ENCODE measurements around the gene GALNT18.
"Not testable (repeated sequence)": the region's sequence is repeated elsewhere in the genome, so short reads cannot be mapped to it uniquely, and the experiment has no call there.

GALNT18 gene

DNA sequence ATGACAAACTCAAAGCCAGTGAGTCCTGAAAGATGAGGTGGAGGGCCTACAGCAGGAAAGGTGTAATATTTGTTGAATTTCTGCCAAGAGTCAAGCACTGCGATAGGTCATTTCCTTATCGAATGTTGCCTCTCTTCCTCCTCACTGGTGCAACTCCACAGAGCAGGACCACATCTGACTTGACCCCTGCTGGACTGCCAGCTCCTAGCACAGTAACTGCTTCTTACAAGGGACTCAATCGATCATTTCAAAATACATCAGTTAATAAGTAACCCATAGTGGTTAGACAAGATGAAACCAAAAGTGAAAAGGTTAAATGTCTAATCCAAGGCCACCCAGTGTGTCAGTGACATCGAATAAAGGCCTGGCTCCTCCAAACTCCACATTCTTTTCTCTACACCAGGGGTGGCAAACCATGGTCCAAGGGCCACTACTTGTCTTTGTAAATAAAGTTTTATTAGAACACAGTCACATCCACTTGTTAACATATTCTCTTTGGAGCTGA, 170.3 kb downstream of the GALNT18 start:
- DNase-seq = no peak

DNA sequence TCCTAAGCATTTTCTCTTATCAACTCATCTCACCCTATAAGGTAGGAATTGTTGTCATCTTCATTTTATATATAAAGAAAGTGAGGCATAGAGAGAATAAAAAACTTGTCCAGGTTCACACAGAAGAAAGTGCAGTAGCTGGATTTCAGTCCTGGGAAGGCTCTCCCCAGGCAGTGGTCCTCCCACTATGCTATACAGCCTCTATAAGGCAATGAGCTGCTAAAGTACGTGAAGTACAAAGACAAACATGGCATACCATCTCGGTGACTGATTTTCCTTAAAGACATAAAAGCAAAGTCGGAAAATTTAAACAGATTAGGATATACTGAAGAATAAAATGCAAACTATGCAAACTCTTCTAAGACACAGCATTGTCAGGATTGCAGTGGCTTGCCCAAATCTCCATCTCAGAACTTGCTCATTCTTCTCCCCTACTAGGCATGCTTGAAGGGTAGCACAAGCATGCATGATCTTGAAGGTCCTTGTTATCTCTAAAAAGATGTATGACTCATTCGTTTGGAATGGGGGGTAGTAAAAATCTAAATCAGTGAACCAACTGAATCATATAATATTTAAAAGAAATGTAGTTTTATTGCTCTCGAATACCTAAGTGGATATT, 171.0 kb downstream of the GALNT18 start:
- DNase-seq = no peak

DNA sequence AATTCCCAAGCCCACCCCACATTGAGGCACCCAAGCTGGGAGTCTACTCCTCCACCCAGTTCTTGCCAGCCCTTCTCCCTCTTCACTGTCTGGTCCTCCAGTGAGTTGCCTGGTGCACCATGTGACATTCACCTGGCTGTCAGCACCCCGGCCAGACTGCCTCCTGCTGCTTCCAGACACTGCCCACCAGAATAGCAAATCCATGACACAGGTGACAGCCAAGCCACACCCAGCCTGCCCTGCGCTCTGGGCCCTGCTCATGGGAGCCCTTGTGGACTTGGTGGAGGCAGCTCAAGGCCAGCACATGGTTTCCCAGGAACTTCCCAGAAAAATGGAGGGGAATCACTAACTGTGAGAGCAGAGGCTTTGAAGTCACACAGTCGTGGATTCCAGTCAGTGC, 172.5 kb downstream of the GALNT18 start:
- DNase-seq = no peak

DNA sequence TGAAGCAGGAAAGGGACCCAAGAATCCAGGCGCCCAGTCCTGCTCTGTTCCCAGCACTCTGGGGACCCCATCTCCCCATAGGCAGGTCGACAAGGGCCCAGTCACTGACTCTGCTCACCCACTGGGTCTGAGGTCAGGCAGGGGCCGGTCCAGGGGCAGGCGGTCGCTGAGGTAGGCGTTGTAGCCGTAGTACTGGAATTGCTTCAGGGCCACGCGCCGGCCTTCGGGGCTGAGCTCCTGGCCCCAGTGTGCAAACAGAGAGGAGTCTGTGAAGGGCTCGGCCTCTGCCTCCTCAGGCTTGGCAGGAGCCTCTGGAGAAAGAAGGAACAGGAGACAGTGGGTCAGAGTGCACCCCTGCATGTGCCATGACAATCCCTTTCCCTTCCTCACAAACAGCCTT, 173.2 kb downstream of the GALNT18 start:
- no peak for DNase-seq

DNA sequence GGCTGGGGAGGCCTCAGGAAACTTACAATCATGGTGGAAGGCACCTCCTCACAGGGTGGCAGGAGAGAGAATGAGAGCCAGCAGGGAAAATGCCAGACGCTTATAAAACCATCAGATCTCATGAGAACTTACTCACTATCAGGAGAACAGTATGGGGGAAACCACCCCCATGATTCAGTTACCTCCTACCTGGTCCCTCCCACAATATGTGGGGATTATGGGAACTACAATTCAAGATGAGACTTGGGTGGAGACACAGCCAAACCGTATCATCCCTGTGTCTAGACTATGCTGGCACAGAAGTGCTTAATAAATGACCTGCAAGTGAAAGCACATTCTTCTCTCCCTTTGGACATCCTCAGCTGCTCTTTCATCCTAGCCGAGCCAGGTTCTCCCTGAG, 174.2 kb downstream of the GALNT18 start:
- DNase-seq = not testable (repeated sequence)

DNA sequence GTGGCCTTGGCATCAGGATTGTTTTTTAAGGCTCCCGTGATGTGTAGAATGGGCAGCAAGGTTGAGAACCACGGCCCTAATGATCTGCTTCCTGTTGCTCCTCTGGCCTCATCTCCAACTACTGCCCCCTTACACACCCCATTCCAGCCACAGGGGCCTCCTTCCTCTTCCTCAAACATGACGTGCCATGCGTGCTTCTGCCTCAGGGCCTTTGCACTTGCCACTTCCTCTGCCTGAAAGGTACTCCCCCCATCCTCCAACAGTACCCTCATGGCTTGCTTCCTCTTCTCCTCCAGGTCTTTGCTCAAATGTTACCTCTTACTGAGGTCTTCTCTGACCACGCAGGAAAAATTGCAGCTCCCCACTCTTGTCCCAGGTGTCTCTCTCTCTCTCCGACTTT, 174.8 kb downstream of the GALNT18 start:
- no peak for DNase-seq

DNA sequence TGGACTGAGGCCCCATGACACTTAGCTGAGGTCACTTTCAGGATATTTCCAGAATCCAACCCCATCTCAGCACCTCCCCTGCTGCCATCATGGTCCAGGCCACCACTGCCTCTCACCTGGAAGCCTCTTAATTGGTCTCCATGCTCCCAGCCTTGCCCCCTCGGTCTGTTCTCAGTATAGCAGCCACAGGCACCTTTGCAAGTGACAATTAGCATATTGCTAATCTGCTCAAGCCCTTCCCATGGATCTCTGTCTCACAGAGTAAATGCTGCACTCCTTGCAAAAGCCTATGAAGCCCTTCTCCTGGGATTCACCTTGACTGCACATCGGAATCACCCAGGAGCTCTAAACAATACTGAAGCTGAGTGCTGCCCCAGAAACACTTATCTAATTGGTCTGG, 175.2 kb downstream of the GALNT18 start:
- DNase-seq = no peak

DNA sequence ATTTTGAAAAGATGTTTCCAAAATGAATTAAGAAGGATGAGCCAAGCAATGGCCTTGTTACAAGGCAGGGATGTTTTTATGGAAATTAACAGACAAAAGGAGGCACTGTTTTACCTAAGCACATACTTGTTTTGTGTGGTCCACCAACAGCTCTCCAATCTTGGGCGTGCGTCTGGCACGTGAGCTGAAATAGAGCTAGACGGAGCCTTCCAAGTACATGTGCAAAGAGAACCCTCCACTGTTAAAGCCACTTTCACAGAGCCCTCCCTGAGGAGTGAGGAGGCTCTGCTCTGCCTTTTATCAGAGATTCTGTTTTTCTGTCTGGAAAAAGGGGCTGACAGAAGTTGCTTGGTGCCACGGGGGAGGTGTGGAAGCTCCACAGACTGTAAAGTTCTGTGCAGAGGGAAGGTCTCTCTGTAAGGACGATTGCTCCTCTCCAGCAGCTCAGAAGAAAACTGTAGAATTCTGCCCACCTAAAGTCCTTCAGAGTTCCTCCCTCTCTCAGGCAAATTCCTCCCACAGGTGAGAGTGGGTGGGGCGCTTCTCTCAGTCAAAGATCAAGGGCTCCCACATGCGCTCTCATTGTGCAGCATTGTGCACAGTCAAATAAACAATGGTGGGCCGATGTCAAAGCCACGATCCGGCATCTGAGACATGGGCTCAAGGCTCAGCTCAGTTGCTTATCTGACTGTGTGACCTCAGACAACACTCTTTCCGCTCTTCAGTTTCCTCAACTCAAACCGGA, 176.2 kb downstream of the GALNT18 start:
- no peak for DNase-seq

DNA sequence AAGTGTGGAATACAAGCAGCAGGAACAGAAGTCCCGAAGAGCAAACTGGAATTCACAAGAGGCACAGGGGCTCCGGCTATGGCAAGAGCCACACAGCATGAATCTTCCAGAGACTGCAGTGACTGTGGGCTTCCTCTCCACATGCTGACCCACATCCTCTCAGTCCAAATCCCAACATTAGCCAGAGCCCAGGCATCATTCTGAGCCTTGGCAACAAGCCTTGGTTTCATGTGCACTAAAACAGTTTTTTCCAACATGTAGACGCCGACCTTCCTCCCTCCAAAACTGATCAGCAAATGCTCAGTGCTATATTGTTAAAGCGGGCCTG, 177.0 kb downstream of the GALNT18 start:
- DNase-seq = no peak

DNA sequence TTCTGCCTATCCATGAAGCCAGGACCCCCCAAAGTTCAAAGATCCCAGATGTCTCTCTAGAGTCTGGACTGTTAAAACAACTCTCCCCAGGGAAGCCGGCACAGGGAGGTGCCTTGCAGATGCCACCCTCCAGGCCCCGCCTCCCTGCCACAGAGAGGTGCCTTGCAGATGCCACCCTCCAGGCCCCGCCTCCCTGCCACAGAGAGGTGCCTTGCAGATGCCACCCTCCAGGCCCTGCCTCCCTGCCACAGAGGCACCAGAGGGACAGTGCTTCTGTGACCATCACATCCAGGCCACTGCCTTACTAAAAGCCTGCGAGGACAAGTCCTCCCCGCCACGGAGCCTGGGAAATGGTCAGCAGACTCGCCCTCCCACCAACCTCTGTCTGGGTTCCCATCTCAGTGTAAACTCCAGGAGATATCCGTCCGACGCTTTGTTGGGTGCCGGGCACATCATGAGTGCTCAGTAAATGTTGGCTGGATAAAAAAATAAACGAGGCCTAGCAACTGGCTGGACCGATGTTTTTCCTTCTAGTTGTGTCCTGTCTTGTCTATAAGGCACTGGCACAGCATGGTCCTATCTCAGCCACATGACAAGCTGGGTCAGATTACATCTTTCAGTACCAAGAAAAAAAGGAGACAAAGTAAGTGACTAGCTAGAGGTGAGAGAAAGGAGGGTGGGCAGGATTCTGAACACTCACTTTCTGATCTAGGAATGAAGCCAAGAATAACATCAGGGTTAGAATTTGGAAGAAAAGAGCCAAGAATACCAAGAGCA, 177.6 kb downstream of the GALNT18 start:
- DNase-seq = no peak

DNA sequence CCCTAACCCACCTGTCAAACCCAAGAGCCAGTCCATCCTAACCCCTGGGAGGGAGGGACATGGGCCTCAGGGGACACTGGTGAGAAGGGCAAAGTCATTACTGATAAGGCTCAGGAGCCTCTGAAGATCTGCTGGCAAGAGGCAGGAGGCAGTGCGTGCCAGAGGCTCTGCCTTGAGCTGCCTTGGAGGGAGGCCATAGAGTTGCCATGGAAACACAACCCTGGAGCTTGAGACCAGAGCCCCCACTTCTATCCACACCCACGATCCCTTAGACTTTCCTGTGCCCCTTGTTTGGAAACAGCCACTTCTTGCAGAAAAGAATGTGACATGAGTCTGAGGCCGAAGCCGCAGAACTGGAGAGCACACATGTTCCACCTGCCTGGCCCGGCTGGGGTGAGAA, 179.0 kb downstream of the GALNT18 start:
- DNase-seq = no peak

DNA sequence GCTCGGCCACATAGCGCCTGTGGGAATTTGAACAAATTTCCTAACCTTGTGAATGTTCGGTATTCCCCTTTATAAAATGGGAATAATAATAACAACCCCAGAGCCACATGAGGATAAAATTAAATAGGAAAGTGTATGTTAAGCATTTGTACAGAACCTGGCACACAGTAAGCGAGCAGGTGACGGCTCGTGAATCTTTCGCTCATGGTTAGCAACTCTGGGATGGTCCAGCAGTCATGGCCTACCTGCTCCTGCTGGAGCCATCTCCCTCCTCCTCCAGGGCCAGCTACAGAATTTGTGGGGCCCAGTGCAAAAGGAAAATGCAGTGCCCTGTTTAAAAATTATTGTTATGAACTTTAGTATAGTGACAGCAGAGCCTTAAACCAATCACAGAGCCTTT, 180.3 kb downstream of the GALNT18 start:
- no peak for DNase-seq

DNA sequence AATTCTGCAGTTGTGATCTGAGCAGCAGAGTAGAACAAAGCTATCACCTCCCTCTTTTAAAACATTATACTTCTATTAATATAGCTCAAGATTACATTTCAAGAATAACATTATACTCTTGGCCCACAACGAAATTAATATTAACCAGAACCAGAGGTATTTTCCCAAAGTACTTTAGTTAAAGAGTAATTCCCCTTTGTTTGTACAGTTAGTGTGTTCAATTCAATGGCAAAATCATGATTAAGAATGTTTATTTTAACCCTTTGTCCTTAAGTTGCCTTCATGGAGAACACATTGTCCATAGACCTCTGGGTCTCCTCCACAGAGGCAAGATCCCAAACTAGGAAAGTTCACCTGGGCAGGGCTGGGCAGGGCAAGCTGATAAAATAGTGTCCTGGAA, 180.7 kb downstream of the GALNT18 start:
- DNase-seq = no peak

DNA sequence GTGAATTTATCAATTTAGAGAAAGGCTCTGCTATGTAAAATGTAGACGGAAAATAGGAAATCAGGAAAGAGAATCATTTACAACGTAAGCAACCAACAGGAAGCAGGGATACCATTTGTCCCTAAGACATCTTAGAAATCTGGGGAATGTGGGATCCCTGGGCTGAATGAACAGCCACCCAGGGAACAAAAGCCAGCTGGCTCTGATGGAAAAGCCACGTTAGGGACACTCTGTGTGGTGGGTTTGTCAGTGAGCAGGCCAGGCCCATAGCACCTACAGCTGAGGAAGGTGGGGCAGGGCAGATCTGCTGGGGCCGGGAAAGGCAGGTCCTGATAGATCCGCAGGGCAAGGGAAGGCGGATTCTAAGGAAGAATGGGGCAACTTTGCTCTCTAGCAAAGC, 181.7 kb downstream of the GALNT18 start:
- DNase-seq = no peak

DNA sequence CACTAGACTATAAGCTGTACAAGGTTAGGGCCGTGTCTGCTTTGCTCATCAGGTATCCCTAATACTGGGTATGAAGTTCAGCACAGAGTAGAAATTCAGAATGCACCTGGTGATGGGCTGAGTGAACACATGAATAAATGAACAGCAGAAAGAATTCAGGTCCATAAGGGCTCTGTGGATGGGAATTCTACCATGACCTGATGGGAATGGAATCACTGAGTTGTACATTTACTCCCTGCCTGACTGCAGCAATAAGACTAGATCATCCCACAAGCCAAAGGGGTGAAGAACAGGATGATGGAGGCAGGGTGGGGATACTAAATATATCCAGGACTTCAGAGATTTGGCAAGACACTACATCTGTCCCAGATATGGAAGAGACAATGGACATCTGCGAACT, 182.2 kb downstream of the GALNT18 start:
- DNase-seq = no peak

DNA sequence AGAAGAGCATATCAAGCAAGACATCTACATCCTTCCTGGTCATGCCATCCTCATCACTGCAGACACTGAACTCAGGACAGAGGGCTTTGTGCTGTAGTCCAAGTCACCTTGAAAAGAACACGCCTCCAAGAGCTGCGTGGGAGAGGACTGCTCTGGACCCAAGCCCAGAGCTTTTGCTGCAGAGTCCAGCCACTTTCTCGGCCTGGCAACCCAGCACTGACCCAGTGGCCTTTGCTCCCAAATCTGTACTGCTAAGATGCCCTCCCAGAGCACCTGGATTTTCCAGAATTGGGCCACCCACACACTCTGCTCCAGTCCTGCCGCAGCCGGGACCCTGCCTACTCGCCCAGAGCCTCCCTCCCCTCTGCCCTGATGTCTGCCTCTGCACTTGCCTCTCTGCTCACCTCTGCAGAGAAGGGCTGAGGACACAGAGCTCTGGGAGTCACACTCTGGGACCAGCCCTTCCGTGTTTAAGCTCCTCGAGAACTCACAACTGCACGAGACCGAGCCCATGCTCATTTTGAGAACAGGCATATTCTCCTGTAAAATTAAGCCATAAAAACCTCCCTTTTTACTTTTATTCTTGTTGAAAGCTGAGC, 185.0 kb downstream of the GALNT18 start:
- DNase-seq = no peak

DNA sequence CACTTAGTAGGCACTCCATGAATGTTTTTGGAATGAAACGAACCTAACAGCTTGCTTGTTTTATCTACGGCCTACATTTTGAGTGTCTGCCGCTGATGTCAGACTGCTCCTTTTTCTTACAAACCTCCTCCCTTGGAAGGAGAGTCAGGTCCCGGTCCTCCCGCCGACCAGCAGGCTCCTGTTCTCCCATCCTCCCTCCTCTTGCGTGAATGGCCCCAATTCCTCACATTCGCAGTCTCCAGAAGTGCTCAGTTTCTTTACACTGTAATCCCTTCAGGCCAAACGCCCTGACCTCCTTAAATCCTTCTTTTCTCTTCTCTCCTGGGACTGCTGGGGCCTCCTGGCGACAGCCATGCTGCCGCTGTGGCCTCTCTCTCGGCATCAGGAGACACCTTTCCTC, 186.2 kb downstream of the GALNT18 start:
- no peak for DNase-seq

DNA sequence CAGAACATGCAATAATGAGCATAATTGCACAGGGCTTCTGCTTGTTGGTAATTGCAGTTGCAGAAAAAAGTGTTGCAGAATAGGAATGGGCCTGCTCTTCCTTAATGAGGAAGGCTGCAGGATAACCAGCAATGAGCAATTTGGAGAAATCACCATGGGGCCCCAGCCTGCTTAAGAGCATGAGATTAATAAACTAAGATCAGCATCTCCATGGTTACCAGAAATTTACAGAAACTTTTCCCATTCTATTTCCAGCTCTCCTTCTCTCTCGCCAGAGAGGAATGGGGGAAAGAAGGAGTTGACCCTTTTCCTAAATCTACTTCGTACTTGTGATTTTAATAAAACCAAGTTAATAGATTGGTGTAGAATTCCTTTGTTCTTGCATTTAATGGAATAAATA, 187.8 kb downstream of the GALNT18 start:
- DNase-seq = no peak

DNA sequence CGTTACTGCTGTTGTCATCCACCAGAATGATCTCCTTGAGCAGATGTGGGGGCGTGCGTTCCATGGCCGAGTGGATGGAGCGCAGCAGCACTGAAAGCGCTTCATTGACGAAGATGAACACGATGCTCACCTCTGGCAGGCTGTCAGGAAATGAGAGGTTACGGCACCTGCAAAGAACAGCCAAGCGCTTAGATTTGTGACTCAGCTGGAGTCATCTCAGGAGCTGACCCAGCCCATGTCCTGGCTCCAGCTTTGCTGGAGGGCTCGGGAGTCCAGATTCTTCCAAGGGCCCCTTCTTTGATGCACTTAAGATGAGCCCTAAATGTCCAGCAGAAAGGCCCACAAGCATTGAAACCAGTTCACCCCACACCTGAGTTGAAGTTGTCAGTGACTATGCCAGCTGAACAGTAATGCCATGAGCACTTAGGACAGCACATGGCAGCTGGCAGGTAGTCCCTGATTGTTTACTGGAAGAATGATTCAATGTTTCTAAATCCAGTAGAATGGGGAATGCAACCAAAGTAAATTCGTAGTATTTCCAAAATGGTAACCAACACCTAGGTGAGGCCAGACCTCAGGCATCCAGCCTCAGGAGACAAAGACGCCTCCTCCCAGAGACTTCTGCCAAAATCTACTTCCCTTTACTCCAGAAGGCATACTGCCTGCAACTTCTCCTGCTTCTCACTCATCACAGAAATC, 189.0 kb downstream of the GALNT18 start:
- DNase-seq = no peak

DNA sequence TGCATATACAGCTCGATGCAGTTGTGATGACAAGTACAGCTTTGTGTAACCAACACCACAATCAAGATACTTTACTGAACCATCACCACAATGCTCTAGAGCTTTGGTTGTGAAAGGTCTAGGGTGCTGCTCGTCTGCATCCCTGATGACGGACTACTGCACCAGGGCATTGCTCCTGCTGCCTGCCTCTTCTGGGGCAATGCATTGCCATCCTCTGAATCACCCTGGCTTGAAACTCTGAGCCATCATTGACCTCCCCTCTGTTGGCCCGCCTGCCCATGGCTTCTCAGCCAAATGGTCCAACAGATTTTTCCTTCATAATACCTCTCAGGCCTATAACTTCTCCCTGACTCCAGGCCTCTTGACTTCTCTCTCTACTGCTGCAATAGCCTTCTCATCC, 191.4 kb downstream of the GALNT18 start:
- DNase-seq = no peak

DNA sequence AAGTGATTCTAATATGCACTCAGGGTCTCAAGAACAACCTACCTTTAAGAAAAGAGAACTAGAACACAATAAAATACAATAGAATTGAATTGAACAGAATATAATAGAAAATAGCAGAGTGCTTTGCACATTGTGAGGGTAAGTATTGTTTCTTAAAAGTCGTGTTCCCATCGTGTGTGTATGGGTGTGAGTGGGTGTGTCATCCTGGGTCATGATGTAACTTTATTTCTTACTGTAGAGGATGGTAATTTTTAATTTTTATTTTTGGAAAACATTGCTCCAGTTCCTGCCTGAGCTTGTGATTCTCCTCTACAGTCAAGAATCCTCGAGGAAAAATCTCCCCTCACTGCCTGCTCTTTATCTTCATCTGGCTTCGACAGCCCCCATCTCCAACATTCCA, 193.1 kb downstream of the GALNT18 start:
- DNase-seq = no peak

DNA sequence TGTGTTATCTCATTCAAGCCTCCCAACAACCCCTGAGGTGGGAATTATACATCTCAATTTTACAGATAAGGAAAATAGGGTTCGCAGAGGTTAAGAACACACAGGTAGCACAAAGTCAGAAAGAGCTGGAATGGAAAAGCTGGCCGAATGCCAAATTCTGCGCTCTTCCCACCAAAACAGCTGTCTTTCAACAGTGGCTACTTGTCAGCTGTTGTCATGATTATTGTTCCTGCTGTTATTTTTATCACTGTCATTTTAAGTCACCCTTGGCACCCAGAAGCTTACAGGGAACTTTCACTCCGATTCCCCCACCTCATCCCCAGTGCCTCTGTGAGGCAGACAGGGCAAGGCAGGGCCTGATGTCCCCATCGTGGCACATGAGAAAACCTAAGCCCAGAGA, 194.3 kb downstream of the GALNT18 start:
- DNase-seq = no peak

DNA sequence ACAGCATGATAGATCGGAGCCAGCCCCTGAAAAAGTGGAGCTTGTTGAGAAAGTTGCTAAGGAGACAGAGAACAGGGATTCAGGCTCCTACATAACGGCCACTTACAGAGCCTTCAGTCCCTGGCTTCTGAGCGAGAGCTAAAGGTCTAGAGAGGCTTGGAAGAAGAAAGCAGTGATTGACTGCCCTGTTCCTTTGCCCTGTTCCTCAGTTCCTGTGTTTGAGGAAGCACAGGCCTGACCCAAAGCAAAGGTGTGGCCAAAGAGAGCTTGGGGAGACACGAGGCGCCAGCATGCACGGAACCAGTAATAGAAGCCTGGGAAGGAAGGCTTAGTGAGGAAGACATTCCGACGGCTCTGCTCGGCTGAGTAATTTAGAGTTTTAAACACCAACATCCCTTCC, 194.7 kb downstream of the GALNT18 start:
- DNase-seq = no peak
